Chondrocyte (in vitro differentiated cells): ENCODE measurements around the gene AKT1. TPM values are rescaled to one million over a fixed set of nuclear protein-coding genes. Genes with fewer than 3 reads are reported as not detected.

Source experiments
- DNase-seq: peaks from one replicate; pipeline ENCODE4 v3.0.0; 2021; ENCODE audit warnings: mixed read lengths, low spot score
- H3K27ac Mint-ChIP-seq: one replicate; pipeline ENCODE4 v1.8.0; 2021; ENCODE audit warnings: mild to moderate bottlenecking, moderate library complexity, mixed read lengths; ENCODE audit not compliant: unreplicated experiment
- H3K27me3 Mint-ChIP-seq: 2 replicates; pipeline ENCODE4 v1.8.0; 2021; ENCODE audit warnings: low read depth, mixed read lengths
- H3K36me3 Mint-ChIP-seq: 2 replicates; pipeline ENCODE4 v1.8.0; 2021; ENCODE audit warnings: low read depth, mixed read lengths
- H3K4me1 Mint-ChIP-seq: 2 replicates; pipeline ENCODE4 v1.8.0; 2021; ENCODE audit warnings: low read depth, mild to moderate bottlenecking, mixed read lengths
- H3K4me3 Mint-ChIP-seq: one replicate; pipeline ENCODE4 v1.8.0; 2021; ENCODE audit warnings: mild to moderate bottlenecking, moderate library complexity, mixed read lengths; ENCODE audit not compliant: unreplicated experiment
- H3K9me3 Mint-ChIP-seq: 2 replicates; pipeline ENCODE4 v1.8.0; 2021; ENCODE audit warnings: low read depth, mixed read lengths
- total RNA-seq: library from RNA; stranded (reverse); gene quantifications from 3 replicates; pipeline ENCODE4 v1.2.1, GENCODE V29; 2021
- TF ChIP-seq, protein P1 (sequence below): fragments of 200-600 bp; sonication (generic); IDR thresholded peaks from 2 replicates; pipeline ENCODE4 v1.5.0; 2021; ENCODE audit warnings: antibody characterized with exemption, mild to moderate bottlenecking, moderate library complexity

Gene AKT1
- total RNA-seq, 1 donor from 2014 or later, result 156 TPM

DNA sequence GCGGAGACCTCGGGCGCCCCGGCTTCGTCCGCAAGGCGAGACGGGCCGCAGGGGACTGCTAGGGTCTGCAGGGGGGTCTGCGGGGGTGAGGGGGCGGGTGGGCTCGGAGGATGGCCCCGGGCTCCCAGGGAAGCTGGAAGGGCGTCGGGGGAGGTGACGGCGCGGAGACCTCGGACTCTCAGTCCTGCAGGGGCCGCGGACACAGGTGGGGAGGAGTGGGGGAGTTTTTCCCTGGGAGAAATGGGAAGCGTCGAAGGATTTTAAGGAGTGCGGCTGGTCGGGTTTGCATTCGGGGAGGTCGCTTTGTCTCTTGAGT is 31.3 kb upstream of the AKT1 start:
- peak overlapping the region; percentile 75 for H3K4me3 Mint-ChIP-seq
- TF ChIP-seq, protein P1, sequence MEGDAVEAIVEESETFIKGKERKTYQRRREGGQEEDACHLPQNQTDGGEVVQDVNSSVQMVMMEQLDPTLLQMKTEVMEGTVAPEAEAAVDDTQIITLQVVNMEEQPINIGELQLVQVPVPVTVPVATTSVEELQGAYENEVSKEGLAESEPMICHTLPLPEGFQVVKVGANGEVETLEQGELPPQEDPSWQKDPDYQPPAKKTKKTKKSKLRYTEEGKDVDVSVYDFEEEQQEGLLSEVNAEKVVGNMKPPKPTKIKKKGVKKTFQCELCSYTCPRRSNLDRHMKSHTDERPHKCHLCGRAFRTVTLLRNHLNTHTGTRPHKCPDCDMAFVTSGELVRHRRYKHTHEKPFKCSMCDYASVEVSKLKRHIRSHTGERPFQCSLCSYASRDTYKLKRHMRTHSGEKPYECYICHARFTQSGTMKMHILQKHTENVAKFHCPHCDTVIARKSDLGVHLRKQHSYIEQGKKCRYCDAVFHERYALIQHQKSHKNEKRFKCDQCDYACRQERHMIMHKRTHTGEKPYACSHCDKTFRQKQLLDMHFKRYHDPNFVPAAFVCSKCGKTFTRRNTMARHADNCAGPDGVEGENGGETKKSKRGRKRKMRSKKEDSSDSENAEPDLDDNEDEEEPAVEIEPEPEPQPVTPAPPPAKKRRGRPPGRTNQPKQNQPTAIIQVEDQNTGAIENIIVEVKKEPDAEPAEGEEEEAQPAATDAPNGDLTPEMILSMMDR, result no peak
- no peak overlapping the region for H3K27ac Mint-ChIP-seq
- no peaks in the 10 kb centered on the region for H3K36me3 Mint-ChIP-seq
- peaks cover 3% of the 10 kb centered on the region for H3K9me3 Mint-ChIP-seq
- peak; percentile 53 for DNase-seq
- no peaks in the 10 kb centered on the region for H3K27me3 Mint-ChIP-seq
- H3K4me1 Mint-ChIP-seq, result peaks cover 18% of the 10 kb centered on the region

DNA sequence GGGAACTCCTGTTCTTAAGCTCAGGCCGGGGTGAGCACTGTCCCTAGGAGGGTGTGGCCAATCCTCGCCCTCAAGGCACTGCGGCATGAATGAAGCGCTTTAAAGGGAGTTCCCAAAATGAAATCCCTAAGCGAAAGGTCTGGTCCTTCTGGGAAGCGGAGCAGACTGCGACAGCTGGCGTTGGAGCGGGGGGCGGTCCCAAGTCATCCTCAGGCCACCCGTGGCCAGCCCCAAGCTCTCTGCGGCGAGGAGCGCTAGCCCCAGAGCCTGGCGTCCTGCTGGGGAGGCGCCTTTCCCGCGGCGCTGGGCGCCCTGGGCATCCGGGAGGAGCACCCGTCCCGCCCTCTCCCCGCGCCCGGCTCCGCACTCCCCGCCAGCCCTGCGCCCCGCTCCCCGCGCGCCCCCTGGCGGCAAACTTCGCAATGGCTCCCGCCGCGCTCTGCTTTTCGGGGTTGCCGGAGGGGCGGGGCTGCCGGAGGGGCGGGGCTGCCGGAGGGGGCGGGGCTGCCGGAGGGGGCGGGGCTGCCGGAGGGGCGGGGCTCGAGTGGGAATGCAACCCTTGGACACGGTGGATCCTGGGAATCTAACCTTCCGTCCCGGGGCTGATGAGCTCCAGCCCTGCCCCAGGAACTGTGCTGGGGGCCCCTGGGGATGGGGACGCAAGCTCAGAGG is 30.8 kb upstream of the AKT1 start:
- Mint-ChIP-seq H3K4me1 (peaks cover 18% of the 10 kb centered on the region), H3K4me3 (peak overlapping the region; percentile 83), H3K27ac (peak overlapping the region; percentile 77), H3K27me3 (no peaks in the 10 kb centered on the region), H3K9me3 (peaks cover 3% of the 10 kb centered on the region), H3K36me3 (no peaks in the 10 kb centered on the region)
- peak; percentile 91 for DNase-seq
- TF ChIP-seq, protein P1, result peak; percentile 91

DNA sequence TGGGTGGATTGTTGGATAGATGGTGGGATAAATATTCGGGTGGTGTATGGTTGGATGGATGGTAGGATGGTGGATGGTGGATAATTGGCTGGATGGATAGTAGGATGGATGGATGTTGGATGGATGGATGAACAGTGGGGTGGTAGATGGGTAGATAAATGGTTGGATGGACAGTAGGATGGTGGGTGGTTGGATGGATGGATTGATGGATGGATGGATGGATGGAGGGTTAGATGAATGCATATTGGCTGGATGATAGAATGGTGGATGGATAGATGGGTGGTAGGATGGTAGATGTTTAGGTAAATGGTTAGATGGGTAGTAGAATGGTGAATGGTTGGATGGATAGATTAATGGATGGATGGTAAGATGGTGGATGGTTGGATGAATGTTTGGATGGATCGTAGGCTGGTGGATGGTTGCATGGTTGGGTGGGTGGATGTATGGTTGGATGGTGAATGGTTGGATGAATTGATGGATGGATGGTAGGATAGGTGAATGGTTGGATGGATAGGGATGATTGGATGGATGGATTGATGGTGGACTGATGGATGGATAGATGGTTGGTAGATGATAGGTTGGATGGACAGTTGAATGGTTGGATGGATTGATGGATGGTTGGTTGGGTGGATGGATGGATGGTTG is 28.9 kb upstream of the AKT1 start:
- DNase-seq, result no peak
- no peak overlapping the region for H3K27ac Mint-ChIP-seq
- no peak overlapping the region for H3K4me3 Mint-ChIP-seq
- H3K4me1 Mint-ChIP-seq, result peaks cover 18% of the 10 kb centered on the region
- TF ChIP-seq, protein P1, result no peak
- H3K36me3 Mint-ChIP-seq, result no peaks in the 10 kb centered on the region
- H3K27me3 Mint-ChIP-seq, result no peaks in the 10 kb centered on the region
- peaks cover 3% of the 10 kb centered on the region for H3K9me3 Mint-ChIP-seq

DNA sequence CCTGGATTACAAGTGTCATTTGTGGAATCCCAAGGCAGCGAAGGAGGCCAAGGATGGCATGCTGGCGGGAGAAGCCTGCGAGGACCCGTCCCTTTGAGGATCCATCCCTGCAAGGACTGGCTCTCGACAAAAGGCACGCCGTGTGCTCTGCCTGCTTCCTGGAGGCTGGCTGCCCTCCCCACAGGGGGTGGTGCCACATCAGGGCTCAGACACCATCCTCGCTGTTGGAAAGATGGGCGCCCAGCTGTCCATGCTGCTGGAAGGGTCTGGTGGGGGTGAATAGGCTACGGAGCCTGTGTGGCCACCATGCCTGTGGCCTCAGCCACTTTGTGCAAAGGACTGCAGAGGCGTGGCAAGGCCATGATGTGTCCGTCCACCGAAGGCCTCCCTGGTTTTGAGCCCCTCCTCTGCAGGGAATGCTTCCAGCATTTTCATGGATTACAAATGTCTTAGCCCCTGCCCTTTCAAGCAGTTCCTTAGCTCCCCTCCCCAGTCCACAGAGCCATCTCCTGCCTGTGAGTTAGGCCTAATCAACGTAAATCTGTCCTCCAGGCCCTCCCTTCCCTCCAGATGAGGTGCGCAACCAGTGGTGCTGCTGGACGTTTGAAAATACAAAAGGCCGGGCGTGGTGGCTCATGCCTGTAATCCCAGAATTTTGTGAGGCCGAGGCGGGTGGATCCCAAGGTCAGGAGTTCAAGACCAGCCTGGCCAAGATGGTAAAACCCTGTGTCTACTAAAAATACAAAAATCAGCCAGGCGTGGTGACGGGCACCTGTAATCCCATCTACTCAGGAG is 27.5 kb upstream of the AKT1 start:
- TF ChIP-seq, protein P1, result no peak
- Mint-ChIP-seq H3K4me3 (no peak overlapping the region), H3K9me3 (peaks cover 3% of the 10 kb centered on the region), H3K4me1 (peaks cover 18% of the 10 kb centered on the region), H3K36me3 (no peaks in the 10 kb centered on the region), H3K27ac (no peak overlapping the region), H3K27me3 (no peaks in the 10 kb centered on the region)
- DNase-seq, result peak; percentile 70

DNA sequence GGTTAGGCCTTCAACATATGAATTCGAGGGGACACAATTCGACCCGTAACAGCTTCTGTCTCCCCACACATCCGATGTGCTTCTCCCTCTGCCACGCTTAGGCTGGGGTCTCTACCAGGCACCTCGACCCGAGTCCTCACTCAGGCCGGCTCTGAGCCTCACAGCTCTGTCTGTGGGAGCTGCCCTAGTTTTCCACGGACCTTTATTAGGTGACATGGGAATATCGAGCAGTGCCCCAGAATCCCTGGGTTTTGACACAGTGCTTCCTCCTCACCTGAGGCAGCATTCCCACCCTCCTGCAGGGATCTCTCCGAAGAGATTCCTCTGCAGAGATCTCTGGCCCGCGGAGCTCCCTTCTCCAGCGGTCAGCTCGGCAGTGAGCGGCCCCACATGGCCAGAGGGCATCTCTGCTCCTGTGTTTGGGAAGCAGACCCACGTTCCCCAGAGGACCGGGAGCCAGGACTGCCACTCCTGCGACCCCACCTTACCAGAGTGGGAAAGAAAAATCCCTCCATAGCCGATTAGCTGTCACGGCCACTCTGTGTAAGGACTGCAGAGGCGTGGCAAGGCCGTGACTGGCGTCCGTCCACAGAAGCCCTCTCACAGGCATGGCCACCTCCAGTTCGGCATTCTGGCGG is 26.5 kb upstream of the AKT1 start:
- TF ChIP-seq, protein P1, result no peak
- Mint-ChIP-seq H3K4me1 (peaks cover 11% of the 10 kb centered on the region), H3K9me3 (peaks cover 3% of the 10 kb centered on the region), H3K36me3 (no peaks in the 10 kb centered on the region), H3K4me3 (no peak overlapping the region), H3K27ac (no peak overlapping the region), H3K27me3 (no peaks in the 10 kb centered on the region)
- DNase-seq, result peak; percentile 83
